ENCODE data around the gene ABCA4.

Gene ABCA4

GRCh38 chr1:94130851-94131595 lies 10.1 kb upstream of the ABCA4 start:
- H3K36me3 ChIP-seq = no peaks in the 10 kb centered on the region
- H3K27me3 ChIP-seq = peaks cover 17% of the 10 kb centered on the region
- H3K27ac ChIP-seq = no peak overlapping the region
- no peaks in the 10 kb centered on the region for H3K9me3 ChIP-seq
- no peak for TF ChIP-seq CTCF (IDR thresholded peaks at IDR 0.05)
- H3K4me1 ChIP-seq (ENCODE audit: control insufficient read depth in 1 of 2, insufficient read depth in 1 of 2, low read depth in 1 of 2, low read length in 1 of 2) = no peaks in the 10 kb centered on the region
- H3K4me3 ChIP-seq (ENCODE audit: low read depth in 1 of 2, low read length in 1 of 2) = no peak overlapping the region

- TF ChIP-seq CTCF (IDR thresholded peaks at IDR 0.05) = no peak
- H3K4me1 ChIP-seq (ENCODE audit: control insufficient read depth in 1 of 2, insufficient read depth in 1 of 2, low read depth in 1 of 2, low read length in 1 of 2) = no peaks in the 10 kb centered on the region
- H3K36me3 ChIP-seq = no peaks in the 10 kb centered on the region
- peaks cover 51% of the 10 kb centered on the region for H3K27me3 ChIP-seq
- H3K4me3 ChIP-seq (ENCODE audit: low read depth in 1 of 2, low read length in 1 of 2) = no peak overlapping the region
- no peaks in the 10 kb centered on the region for H3K9me3 ChIP-seq
- H3K27ac ChIP-seq = no peak overlapping the region
Measured at GRCh38 chr1:94126651-94127050, 5.7 kb upstream of the ABCA4 start.

GRCh38 chr1:94125551-94126514 lies 4.9 kb upstream of the ABCA4 start:
- Histone ChIP-seq H3K4me3 (ENCODE audit: low read depth in 1 of 2, low read length in 1 of 2) (no peak overlapping the region), H3K27me3 (peaks cover 55% of the 10 kb centered on the region), H3K4me1 (ENCODE audit: control insufficient read depth in 1 of 2, insufficient read depth in 1 of 2, low read depth in 1 of 2, low read length in 1 of 2) (no peaks in the 10 kb centered on the region), H3K9me3 (no peaks in the 10 kb centered on the region), H3K36me3 (no peaks in the 10 kb centered on the region), H3K27ac (no peak overlapping the region)
- no peak for TF ChIP-seq CTCF (IDR thresholded peaks at IDR 0.05)

GRCh38 chr1:94124538-94124937 lies 3.6 kb upstream of the ABCA4 start:
- no peaks in the 10 kb centered on the region for H3K36me3 ChIP-seq
- H3K4me1 ChIP-seq (ENCODE audit: control insufficient read depth in 1 of 2, insufficient read depth in 1 of 2, low read depth in 1 of 2, low read length in 1 of 2) = no peaks in the 10 kb centered on the region
- no peaks in the 10 kb centered on the region for H3K9me3 ChIP-seq
- TF ChIP-seq CTCF (IDR thresholded peaks at IDR 0.05) = no peak
- no peak overlapping the region for H3K4me3 ChIP-seq (ENCODE audit: low read depth in 1 of 2, low read length in 1 of 2)
- H3K27ac ChIP-seq = no peak overlapping the region
- H3K27me3 ChIP-seq = peaks cover 65% of the 10 kb centered on the region

- Histone ChIP-seq H3K9me3 (no peaks in the 10 kb centered on the region), H3K4me3 (ENCODE audit: low read depth in 1 of 2, low read length in 1 of 2) (no peak overlapping the region), H3K27ac (no peak overlapping the region), H3K27me3 (peaks cover 69% of the 10 kb centered on the region), H3K4me1 (ENCODE audit: control insufficient read depth in 1 of 2, insufficient read depth in 1 of 2, low read depth in 1 of 2, low read length in 1 of 2) (no peaks in the 10 kb centered on the region), H3K36me3 (no peaks in the 10 kb centered on the region)
- TF ChIP-seq CTCF (IDR thresholded peaks at IDR 0.05) = no peak
Measured at GRCh38 chr1:94122201-94122970, 1.4 kb upstream of the ABCA4 start.

Measured in neutrophil (primary cell).